Measurements from ENCODE around the gene LYPD6B.

The LYPD6B gene

GRCh38 chr2:149077861-149078260 is 39.4 kb downstream of the LYPD6B start:
- DNase-seq (ENCODE audit: low spot score): no peak

DNA sequence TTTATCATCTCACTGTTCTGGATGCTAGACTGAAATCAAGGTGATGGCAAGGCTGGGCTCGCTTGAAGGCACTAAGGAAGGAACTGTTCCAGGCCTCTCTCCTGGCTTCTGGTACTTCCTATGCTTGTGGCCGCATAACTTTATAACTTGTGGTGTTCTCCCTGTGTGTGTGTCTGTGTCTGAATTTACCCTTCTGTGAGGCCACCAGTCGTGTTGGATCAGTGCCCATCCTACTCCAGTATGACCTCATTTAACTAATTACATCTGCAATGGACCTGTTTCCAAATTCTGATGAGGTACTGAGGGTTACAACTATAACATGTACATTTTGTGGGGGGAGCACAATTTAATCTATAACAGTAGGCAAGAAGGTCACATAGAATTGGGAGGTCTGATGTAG is 41.6 kb downstream of the LYPD6B start:
- no peak for DNase-seq (ENCODE audit: low spot score)

- no peak for DNase-seq (ENCODE audit: low spot score)
Measured at GRCh38 chr2:149080971-149081370, 42.5 kb downstream of the LYPD6B start.

DNA sequence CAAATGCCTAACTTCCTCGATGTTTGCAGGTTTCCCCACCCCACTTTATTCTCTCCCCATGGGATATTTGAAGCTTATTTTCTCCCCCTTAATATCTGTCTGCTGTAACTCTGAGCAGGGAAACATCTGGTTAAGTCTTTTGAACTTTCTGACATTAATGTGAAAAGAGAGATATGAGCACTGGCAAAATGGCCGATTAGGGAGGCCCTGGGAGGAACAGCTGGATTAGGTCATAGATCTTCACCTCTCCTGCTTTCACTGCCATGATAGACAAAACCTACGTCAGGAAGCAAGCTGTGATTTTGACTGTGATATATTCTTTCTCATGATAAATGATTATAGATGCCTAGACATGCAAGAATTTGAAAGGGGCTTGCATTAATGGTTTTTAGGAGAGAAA is 43.6 kb downstream of the LYPD6B start:
- no peak for DNase-seq (ENCODE audit: low spot score)

DNA sequence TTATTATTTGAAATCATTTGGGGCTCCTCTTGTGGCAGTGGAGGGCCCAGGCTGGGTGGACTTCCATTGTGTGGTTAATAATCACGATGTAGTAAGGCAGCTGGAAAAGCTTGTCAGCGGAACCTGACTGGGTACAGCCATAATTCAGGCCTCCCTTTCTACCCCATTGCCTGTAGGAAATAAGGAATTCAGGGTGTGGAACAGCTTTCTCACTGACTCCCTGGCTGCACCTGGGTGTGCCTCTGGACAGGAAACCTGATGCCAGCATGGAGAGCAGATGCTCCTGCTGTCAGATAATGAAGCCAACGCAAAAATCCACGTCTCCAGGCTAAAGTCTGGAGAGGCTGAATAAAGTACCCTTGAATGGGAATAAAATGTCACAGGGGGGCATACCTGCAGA is 44.2 kb downstream of the LYPD6B start:
- no peak for DNase-seq (ENCODE audit: low spot score)

DNA sequence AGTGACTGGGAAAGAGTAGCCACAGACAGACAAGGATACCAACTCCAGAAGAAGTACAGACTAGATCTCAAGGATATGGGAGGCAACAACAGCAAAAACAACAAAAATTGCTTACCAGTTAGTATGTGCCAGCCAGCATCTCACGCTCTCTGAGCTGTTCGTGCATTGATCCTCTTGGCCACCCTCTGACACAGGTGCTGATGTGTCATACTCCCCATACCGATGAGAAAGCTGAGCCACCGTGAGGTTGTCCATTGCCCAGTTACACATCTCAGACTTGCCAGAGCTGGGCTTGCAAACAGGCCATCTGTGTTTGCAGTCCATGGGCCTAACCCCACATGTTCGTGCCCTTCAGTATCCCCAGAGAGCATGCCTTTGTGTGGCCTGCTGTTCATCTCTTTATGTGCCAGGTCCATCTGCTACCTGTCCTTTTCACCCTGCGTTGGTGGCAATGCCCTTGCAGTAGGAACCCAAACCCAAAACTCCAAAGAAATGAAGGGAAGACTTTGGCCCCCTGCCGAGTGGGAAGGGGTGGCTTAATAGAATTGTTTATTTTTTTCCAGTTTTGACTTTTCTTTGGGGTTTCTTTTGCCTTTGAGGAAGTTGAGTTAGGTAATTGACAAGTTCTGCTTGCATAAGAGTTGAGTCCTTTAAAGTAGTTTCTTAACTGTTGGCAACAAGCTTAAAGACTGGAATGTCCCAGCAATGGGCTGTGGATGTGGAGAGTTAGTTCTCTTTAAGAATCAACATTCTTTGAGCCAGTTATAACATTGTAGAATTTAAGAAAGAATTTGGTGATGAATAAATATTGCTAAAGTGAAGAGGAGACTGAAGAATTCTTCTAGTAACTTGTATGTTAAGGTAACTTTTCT is 46.7 kb downstream of the LYPD6B start:
- no peak for DNase-seq (ENCODE audit: low spot score)

- DNase-seq (ENCODE audit: low spot score): no peak
Measured at GRCh38 chr2:149087751-149088150, 49.3 kb downstream of the LYPD6B start.

GRCh38 chr2:149089068-149089467 is 50.6 kb downstream of the LYPD6B start:
- no peak for DNase-seq (ENCODE audit: low spot score)

DNA sequence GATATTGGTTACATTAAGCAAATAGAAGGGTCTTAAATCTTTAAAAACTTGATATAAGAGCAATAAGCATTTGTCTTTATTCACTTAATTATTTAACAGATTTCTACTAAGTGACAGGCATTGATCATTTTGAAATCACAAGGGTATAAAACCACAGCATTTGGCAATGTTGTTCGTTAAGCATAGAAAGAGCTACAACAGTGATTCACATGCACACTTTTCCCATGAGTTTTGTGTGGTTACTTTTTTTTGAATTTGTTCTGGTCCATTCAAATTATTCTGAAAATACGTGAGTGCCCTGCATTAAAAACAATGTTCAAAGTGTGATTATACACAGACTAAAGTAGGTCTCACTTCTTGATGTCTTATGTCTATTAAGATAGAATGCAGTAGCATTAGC is 52.2 kb downstream of the LYPD6B start:
- no peak for DNase-seq (ENCODE audit: low spot score)

DNA sequence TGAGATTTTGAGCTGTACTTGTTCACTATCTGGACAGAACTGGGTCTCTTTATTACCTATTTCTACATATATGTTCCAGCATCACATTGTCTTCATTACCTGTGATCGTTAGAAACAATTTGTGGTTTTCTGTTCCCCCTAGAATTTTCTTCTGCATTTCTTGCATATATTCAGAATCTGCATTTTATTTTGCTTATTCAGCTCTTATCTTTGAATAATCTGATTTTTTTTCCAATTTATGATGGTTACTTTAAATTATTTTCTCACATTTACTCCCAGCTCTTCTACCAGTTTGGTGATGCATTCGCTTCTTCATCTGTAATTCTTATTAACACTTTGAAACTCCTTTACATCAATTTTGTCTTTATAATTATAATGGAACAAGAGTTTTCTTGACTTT is 55.1 kb downstream of the LYPD6B start:
- DNase-seq (ENCODE audit: low spot score): no peak

- no peak for DNase-seq (ENCODE audit: low spot score)
Measured at GRCh38 chr2:149094217-149095015, 55.9 kb downstream of the LYPD6B start.

- no peak for DNase-seq (ENCODE audit: low spot score)
Measured at GRCh38 chr2:149098701-149099100, 60.2 kb downstream of the LYPD6B start.

- DNase-seq (ENCODE audit: low spot score): no peak
Measured at GRCh38 chr2:149099298-149099697, 60.8 kb downstream of the LYPD6B start.

GRCh38 chr2:149100739-149101699 is 62.5 kb downstream of the LYPD6B start:
- DNase-seq (ENCODE audit: low spot score): no peak

DNA sequence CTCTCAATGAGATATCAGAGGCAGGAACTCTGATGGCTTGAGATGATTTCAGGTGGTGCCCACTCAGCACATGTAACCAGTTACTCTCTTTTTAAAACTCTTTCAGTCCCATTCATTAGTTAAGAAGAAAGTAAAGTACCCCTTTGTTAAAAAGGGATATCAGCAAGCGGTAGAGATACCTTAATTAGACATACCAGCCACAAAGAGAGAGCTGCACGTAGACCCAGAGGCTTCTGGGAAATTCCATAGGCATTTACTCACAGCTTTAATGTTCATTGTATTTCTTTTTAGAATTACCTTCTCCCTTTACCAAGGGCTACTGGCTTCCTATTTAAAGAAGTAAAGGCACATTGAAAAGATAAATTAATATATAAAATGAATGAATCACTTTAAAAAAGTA is 63.3 kb downstream of the LYPD6B start:
- DNase-seq (ENCODE audit: low spot score): no peak

DNA sequence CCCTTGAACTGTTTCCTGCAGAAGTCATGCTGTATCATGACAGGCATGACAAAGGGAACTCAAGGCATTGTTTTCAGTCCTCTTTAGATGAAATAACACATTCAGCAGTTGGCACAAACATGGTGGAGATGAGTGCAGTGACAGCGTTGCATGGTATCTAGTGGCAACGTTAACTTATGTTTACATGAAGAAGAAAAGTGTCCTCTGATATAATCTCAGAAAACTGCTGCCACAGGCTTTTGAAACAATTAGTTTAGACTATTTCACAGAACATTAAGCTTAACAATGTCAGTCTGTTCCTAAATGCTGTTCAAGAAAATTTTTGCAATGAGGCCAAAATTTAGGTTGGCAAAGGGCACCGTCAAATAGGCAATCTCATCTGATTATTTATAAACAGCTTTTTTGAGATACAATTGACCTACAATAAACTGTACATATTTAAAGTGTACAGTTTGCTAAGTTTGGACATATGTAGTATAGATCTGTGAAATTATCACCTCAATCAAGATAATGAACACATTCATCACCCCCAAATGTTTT is 64.7 kb downstream of the LYPD6B start:
- no peak for DNase-seq (ENCODE audit: low spot score)

GRCh38 chr2:149104221-149104620 is 65.7 kb downstream of the LYPD6B start:
- no peak for DNase-seq (ENCODE audit: low spot score)

GRCh38 chr2:149112068-149112467 is 73.6 kb downstream of the LYPD6B start:
- DNase-seq (ENCODE audit: low spot score): no peak

DNA sequence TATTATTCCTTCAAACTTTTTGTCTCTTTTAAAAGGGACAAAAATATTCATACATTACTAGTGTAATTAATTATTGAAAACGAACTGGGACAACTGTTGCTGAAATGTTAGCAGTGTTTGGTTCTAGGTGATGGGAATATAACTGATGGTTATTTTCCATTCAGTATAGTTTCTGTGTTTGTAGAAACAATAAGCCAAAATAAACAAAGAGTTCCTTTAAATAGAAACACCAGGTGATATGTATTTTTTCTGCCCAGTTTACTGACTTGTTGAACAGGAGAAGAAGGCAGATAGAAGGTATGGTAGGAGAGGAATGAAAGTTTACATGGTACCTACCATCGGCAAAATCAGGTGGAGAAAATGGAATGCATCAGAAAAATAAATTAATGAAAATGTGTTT is 74.2 kb downstream of the LYPD6B start:
- no peak for DNase-seq (ENCODE audit: low spot score)

DNA sequence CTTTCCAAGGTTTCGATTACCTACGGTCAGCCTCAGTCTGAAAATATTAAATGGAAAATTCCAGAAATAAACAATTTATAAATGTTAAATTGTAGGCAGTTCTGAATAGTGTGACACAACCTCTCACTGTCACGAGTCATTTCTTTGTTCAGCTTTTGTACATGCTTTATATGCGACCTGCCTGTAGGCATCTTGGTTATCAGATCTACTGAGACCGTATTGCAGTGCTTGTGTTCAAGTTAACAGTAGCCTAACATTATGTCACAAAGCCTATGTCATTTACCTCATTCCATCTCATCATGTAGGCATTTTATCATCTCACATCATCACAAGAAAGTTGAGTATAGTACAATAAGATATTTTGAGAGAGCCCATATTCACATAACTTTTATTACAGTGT is 77.3 kb downstream of the LYPD6B start:
- DNase-seq (ENCODE audit: low spot score): no peak

DNA sequence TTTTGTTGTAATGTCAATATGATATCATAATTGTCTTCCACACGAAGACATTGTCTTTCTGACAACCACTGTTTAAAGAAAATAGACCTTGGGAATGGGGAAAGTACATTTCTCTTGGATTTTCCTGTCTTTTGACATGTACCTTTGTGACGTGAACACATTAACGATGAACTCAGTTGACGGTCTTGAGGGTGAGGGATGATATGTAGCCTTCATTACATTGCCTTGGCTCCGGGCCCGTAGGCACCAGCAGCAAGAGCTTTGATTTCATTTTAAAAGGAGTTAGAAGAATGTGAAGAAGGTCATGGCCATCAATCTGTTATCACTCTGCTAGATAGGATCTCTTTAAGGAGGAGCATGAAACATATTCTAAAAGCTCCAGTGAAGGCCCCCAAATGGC is 80.9 kb downstream of the LYPD6B start:
- no peak for DNase-seq (ENCODE audit: low spot score)

- DNase-seq (ENCODE audit: low spot score): no peak
Measured at GRCh38 chr2:149122516-149122915, 84.0 kb downstream of the LYPD6B start.
